Testis (tissue), 3 donors: Measurements from ENCODE around the gene GCA. TPM values are rescaled to one million over a fixed set of nuclear protein-coding genes. Genes with fewer than 3 reads are reported as not detected.

ENCODE experiments used
- DNase-seq: peaks from one replicate; pipeline ENCODE4 v3.0.0-alpha.2; 2019
- H3K27ac ChIP-seq, 2 donors: fragments of 200-600 bp; sonication (generic); one replicate each; pipeline ENCODE4 v1.5.1; 2019
- H3K27me3 ChIP-seq: fragments of 200-600 bp; sonication (generic); one replicate; pipeline ENCODE4 v1.5.1; 2019
- H3K36me3 ChIP-seq: fragments of 200-600 bp; sonication (generic); one replicate; pipeline ENCODE4 v1.5.1; 2017; ENCODE audit warnings: low read depth; ENCODE audit errors: missing control alignments
- H3K4me1 ChIP-seq: fragments of 200-600 bp; sonication (generic); one replicate; pipeline ENCODE4 v1.5.1; 2019
- H3K4me3 ChIP-seq, 2 donors: fragments of 200-600 bp; sonication (generic); one replicate each; pipeline ENCODE4 v1.5.1; 2017 to 2019
- H3K9me3 ChIP-seq: fragments of 200-600 bp; sonication (generic); one replicate; pipeline ENCODE4 v1.5.1; 2017
- CTCF ChIP-seq, 3 experiments: fragments of 450-650 bp in 2 of 3; fragments of 200-600 bp in 1 of 3; sonication (generic) in 1 of 3; IDR thresholded peaks; one replicate each; pipeline ENCODE4 v1.5.1; 2016 to 2019; ENCODE audit warnings: antibody characterized with exemption in 3 of 3, mild to moderate bottlenecking in 2 of 3, moderate library complexity in 1 of 3
- POLR2A ChIP-seq: fragments of 450-650 bp; IDR thresholded peaks from one replicate; pipeline ENCODE4 v1.6.1; 2017; ENCODE audit warnings: antibody characterized with exemption, mild to moderate bottlenecking, moderate library complexity
- WGBS, 2 donors: methylation state at CpG; one replicate each; pipeline ENCODE4 v1.1.5; 2018; 5-methylcytosine and 5-hydroxymethylcytosine counted together
- intact Hi-C: fragments of 100-400 bp; cut with DNase I; formaldehyde crosslinking; loops from one replicate; pipeline ENCODE4 v1.15.1; 2023; ENCODE audit warnings: low total_unique reads
- polyA plus RNA-seq: library from polyadenylated mRNA; stranded (reverse); fragments of 350-450 nt; fragmentation: Illumina TruSeq; extraction: RNeasy Lipid Tissue Mini Kit (QIAGEN cat#74804); gene quantifications from one replicate; pipeline ENCODE4 v1.2.3, GENCODE V29; 2014; ENCODE audit warnings: low read depth, low replicate concordance; ENCODE audit not compliant: insufficient read depth
- total RNA-seq, 2 donors: library from RNA; depleted of rRNA; stranded (reverse); fragments of >200 nt; gene quantifications; one replicate each; pipeline ENCODE4 v1.2.3, GENCODE V29; 2016

The GCA gene
- total and polyA plus RNA-seq, 3 donors from 2014 or later = 26.1 to 60.9 (median 33.1) TPM

DNA sequence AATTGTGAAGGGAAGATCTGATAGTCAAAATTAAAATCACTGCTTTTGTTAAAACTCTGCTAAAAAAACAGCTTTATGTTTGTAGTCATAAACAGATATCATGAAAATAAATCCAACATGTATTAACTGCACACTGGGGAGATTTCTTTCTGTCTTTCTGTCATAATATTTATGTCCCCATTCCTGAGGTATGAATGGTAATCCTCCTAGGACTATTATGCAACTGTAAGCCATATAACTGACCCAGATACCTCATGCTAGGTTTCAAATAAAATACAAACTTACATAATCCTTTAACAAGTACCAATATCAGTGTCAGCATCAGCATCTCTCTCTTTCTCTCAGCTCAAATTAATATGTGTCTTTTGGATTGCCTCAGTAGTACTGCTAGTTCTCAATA lies 43.7 kb upstream of the GCA start:
- no peak for DNase-seq
- intact Hi-C loops = loop anchor here (10.0 kb wide), 1 partner anchor 75 kb away; no protein-coding TSS in a partner anchor
- Histone ChIP-seq H3K4me3 (no peak overlapping the region), H3K9me3 (no peaks in the 10 kb centered on the region), H3K36me3 (no peaks in the 10 kb centered on the region), H3K27me3 (no peaks in the 10 kb centered on the region), H3K27ac (no peak overlapping the region), H3K4me1 (no peaks in the 10 kb centered on the region)
- TF ChIP-seq CTCF (IDR thresholded peaks at IDR 0.05) (no peak), POLR2A (no peak)

DNA sequence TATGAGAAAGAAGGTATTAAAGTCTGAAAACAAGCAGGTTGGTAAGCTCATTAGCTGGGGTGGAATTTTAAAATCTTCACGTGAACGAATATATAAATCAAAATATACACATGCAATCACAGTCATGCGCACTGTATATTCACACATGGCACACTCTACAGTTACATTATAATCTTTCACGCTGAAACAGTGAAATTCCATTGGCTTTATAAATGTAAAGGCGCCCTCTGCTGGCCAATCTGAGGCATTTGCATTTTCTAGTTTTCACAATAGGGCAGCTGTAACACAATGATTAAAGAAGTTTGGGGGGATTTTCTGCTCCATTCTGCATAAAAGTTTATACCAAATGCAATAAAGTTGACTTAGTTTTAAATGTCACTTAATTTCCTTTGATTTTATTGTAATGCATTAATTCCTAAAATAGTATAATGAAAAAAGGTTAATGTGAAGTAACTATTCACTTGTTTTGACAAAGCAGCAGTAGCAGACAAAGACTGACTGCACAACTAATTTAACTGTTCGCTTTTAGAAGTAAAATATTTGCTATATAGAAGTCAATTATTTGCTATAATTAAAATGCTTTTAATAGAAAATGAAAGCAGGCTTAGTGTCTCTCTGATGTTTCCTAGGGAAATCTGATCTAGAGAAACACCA lies 42.7 kb upstream of the GCA start:
- Histone ChIP-seq H3K36me3 (no peaks in the 10 kb centered on the region), H3K27me3 (no peaks in the 10 kb centered on the region), H3K4me1 (no peaks in the 10 kb centered on the region), H3K9me3 (no peaks in the 10 kb centered on the region), H3K4me3 (no peak overlapping the region), H3K27ac (no peak overlapping the region)
- intact Hi-C loops = loop anchor here (10.0 kb wide), 1 partner anchor 76 kb away; no protein-coding TSS in a partner anchor
- peak; percentile 67 for DNase-seq
- 14 to 15% methylated on average over 6 of the region's 6 CpGs for WGBS, 2 donors
- no peak for TF ChIP-seq POLR2A
- TF ChIP-seq CTCF (IDR thresholded peaks at IDR 0.05) = peak; percentile 74 to 96 (median 78)

DNA sequence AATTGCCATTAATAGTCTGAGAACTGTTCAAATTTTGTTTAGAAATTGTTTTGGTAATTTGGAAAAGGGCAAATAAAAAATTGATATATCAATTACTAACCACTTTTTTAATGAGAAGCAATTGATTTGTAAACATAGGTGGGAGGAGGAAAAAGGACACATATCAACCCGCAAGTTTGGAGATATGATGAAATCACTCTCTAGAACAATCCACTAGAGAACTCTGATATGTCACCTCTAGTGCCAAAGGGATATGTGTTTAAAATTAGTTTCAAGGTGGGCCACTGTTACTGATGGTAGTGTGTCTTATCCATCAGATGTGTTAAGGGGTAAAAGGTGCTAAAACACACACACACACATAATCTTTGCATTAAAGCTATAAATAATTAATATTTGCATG lies 42.1 kb upstream of the GCA start:
- H3K4me1 ChIP-seq = no peaks in the 10 kb centered on the region
- H3K9me3 ChIP-seq = no peaks in the 10 kb centered on the region
- no peak for DNase-seq
- no peaks in the 10 kb centered on the region for H3K36me3 ChIP-seq
- H3K4me3 ChIP-seq = no peak overlapping the region
- intact Hi-C loops = loop anchor here (10.0 kb wide), 1 partner anchor 77 kb away; no protein-coding TSS in a partner anchor
- no peaks in the 10 kb centered on the region for H3K27me3 ChIP-seq
- TF ChIP-seq CTCF (IDR thresholded peaks at IDR 0.05) (no peak), POLR2A (no peak)
- WGBS, 2 donors = 68 to 88% methylated on average over 1 of the region's 1 CpG
- no peak overlapping the region for H3K27ac ChIP-seq

DNA sequence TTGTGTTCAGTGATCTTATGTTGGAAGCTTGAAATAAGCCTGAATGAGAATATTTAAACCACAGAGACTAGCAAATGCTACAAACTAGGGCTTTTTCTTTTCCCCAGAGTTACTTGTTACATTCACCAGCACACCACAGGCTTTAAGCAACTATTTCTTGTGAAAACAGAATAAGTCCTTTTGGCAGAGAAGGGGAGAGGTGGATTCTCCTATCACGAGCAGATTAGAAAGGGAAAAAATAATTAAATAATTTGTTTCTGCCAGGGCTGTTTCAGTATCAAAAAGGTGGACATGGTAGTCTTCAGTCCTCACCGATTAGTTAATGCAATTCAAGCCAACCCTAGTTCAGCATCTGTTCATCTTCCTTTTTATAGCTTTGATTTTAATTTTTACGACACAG lies 38.0 kb upstream of the GCA start:
- 87 to 89% methylated on average over 3 of the region's 3 CpGs for WGBS, 2 donors
- intact Hi-C loops = loop anchor here (10.0 kb wide), 1 partner anchor 81 kb away; no protein-coding TSS in a partner anchor
- no peaks in the 10 kb centered on the region for H3K9me3 ChIP-seq

More for the DNA sequence above, 38.0 kb upstream of the GCA start:
- no peak overlapping the region for H3K27ac ChIP-seq
- no peaks in the 10 kb centered on the region for H3K36me3 ChIP-seq
- no peaks in the 10 kb centered on the region for H3K27me3 ChIP-seq
- no peak for DNase-seq
- H3K4me3 ChIP-seq = no peak overlapping the region
- TF ChIP-seq POLR2A (no peak), CTCF (IDR thresholded peaks at IDR 0.05) (no peak)
- H3K4me1 ChIP-seq = no peaks in the 10 kb centered on the region
